ENCODE results near the gene MRPL10. TPM values are rescaled to one million over a fixed set of nuclear protein-coding genes. Genes with fewer than 3 reads are reported as not detected.
A peak's percentile ranks its signal among the peaks of the same experiment; 100 is the strongest.

The MRPL10 gene
- total RNA-seq, 1 experiment from 2014 or later: 63.9 TPM

DNA sequence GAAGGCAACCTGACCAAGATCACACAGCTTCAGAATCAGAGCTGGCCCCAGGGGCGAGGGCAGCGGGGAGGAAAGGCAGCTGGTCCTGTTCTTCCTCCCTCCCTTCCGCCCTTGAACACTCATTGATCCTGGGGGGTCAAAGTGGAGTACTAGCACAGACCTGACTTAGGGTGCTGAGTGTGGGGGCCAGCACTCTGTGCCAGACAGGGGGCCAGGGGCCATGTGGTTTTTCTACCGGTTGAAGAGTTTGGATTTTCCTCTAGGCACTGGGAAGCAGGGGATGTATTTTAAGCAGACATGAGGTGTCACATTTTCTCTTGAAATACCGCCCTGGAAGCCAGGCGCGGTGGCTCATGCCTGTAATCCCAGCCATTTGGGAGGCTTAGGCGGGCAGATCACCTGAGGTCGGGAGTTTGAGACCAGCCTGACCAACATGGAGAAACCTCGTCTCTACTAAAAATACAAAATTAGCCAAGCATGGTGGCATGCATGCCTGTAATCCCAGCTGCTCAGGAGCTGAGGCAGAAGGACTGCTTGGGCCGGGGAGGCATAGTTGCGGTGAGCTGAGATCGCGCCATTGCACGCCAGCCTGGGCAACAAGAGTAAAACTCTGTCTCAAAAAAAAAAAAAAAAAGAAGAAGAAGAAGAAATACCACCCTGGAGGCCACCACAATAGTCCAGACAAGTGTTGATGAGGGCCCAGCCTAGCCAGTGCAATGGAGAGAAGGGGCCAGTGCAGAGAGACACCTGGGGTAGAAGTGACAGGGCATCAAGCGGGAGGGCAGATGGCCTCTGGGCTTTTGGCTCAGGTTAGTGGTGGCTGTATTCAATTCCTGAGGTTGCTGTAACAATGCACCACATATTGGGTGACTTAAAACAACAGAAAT lies 25.1 kb downstream of the MRPL10 start:
- no peak for DNase-seq (ENCODE audit: low read depth)
- in situ Hi-C loops (cut with HindIII; ENCODE audit: low pct_unique_long_range_greater_than_20kb, low sequenced_read_pairs): no loop called here

DNA sequence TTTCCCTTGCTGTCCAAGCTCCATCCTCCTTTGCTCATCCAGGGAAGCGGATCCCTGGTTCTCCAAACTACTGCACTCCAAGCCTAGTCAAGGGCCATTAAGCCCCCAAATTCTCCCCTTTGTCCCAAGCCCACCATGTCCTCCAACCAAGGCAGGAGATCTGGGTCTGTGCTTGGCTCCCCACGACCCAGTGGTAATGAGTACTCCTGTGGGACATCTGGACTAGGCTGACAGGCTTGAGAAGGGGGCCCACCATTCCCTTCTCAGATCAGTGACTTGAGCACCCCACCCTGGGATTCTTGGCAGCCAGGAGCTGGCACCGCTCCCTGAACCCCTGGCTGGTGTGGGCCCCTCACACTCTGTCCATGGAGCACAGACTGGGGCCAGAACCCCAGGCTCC lies 26.9 kb downstream of the MRPL10 start:
- in situ Hi-C loops (cut with HindIII; ENCODE audit: low pct_unique_long_range_greater_than_20kb, low sequenced_read_pairs): no loop called here
- no peak for DNase-seq (ENCODE audit: low read depth)

- no peak for DNase-seq (ENCODE audit: low read depth)
- in situ Hi-C loops (cut with HindIII; ENCODE audit: low pct_unique_long_range_greater_than_20kb, low sequenced_read_pairs): no loop called here
These were observed 27.6 kb downstream of the MRPL10 start for GRCh38 chr17:47803751-47804150.

GRCh38 chr17:47803201-47803600 lies 28.1 kb downstream of the MRPL10 start:
- no peak for DNase-seq (ENCODE audit: low read depth)
- in situ Hi-C loops (cut with HindIII; ENCODE audit: low pct_unique_long_range_greater_than_20kb, low sequenced_read_pairs): no loop called here

DNA sequence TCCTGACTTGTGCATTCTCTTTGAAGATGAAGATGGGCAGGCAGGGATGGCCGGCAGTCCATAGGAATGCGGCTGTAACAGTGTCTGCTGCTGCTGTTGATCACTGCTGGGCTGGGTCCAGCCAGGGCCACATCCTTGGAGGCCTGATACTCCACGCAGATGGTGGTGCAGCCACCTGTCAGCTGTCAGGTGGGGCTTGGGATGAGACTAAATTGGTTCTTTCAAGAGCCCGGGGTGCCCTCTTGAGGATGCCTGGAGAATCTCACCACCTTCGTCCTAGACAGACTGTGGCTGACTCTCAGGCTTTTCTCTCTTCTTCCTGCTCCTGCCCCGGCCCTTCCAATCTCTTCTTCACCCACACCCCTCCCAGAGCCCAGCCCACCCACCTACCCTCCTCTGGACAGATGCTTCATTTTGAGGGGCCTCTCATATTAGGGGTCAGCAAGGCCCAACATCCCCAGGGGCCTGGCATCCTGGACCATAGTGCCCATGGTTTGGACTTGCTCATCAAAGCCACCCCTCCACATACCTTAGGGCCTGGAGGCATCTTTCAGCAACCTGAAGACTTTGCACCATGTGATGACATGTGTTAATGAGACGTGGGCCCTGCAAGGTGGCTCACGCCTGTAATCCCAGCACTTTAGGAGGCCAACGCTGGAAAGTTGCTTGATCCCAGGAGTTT lies 28.9 kb downstream of the MRPL10 start:
- DNase-seq (ENCODE audit: low read depth): peak; percentile 49
- in situ Hi-C loops (cut with HindIII; ENCODE audit: low pct_unique_long_range_greater_than_20kb, low sequenced_read_pairs): no loop called here

DNA sequence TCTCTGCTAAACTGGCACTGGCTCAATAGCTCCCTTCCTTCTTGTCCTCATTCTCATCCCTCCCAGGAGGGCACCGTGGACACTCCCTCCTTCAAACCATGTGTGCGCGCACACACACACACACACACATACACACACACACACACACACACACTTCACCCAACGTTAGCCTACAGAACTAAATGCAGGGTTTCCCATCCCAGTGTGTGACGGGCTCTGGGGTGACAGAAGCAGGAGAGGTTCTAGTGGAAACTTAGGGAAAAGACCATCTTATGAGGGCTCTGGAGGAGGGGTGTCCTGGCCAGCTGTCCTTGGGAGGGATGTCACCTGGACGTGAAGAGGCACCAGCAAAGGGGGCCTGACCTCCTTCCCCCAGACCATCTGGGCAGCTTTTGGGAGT lies 29.4 kb downstream of the MRPL10 start:
- no peak for DNase-seq (ENCODE audit: low read depth)
- in situ Hi-C loops (cut with HindIII; ENCODE audit: low pct_unique_long_range_greater_than_20kb, low sequenced_read_pairs): no loop called here

- no peak for DNase-seq (ENCODE audit: low read depth)
- in situ Hi-C loops (cut with HindIII; ENCODE audit: low pct_unique_long_range_greater_than_20kb, low sequenced_read_pairs): no loop called here
These were observed 30.1 kb downstream of the MRPL10 start for GRCh38 chr17:47801176-47801765.

DNA sequence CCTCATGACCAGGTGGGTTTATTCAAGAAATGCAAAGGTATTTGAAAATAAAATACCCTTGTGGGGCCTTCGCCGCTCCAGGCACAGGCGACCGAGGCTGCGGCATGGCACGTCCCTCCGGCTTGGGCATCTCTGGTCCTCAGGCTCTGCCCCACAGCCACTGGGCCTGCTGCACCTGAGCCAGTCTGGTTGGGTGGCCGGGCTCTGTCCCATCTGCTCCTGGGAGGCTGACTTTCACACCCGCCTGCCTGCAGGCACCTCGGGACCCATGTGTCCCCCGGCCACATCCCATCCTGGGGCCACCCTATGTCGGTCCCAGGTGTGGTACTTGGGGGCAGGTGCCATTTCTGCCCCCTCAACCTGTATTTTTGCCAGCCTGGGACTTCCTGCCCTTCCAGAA lies 30.7 kb downstream of the MRPL10 start:
- in situ Hi-C loops (cut with HindIII; ENCODE audit: low pct_unique_long_range_greater_than_20kb, low sequenced_read_pairs): no loop called here
- DNase-seq (ENCODE audit: low read depth): no peak

GRCh38 chr17:47797797-47798196 lies 33.5 kb downstream of the MRPL10 start:
- in situ Hi-C loops (cut with HindIII; ENCODE audit: low pct_unique_long_range_greater_than_20kb, low sequenced_read_pairs): no loop called here
- DNase-seq (ENCODE audit: low read depth): no peak

DNA sequence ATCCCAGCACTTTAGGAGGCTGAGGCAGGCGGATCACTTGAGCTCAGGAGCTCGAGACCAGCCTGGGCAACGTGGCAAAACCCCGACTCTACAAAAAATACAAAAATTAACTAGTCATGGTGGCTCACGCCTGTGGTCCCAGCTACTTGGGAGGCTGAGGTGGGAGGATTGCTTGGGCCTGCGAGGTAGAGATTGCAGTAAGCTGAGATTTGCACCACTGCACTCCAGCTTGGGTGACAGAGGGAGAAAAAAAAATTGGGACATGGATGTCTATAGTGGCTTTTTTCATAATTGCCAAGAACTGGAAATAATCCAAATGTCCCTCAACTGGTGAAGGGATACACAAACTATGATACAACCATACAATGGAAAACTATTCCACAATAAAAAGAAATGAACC lies 38.4 kb downstream of the MRPL10 start:
- DNase-seq (ENCODE audit: low read depth): no peak
- in situ Hi-C loops (cut with HindIII; ENCODE audit: low pct_unique_long_range_greater_than_20kb, low sequenced_read_pairs): no loop called here

GRCh38 chr17:47792457-47792856 lies 38.9 kb downstream of the MRPL10 start:
- DNase-seq (ENCODE audit: low read depth): no peak
- in situ Hi-C loops (cut with HindIII; ENCODE audit: low pct_unique_long_range_greater_than_20kb, low sequenced_read_pairs): no loop called here

- in situ Hi-C loops (cut with HindIII; ENCODE audit: low pct_unique_long_range_greater_than_20kb, low sequenced_read_pairs): no loop called here
- no peak for DNase-seq (ENCODE audit: low read depth)
These were observed 40.3 kb downstream of the MRPL10 start for GRCh38 chr17:47791025-47791424.

GRCh38 chr17:47789611-47790561 lies 41.5 kb downstream of the MRPL10 start:
- no peak for DNase-seq (ENCODE audit: low read depth)
- in situ Hi-C loops (cut with HindIII; ENCODE audit: low pct_unique_long_range_greater_than_20kb, low sequenced_read_pairs): no loop called here

GRCh38 chr17:47785538-47786123 lies 45.7 kb downstream of the MRPL10 start:
- peak; percentile 31 for DNase-seq (ENCODE audit: low read depth)
- in situ Hi-C loops (cut with HindIII; ENCODE audit: low pct_unique_long_range_greater_than_20kb, low sequenced_read_pairs): no loop called here

GRCh38 chr17:47781397-47781796 lies 49.9 kb downstream of the MRPL10 start:
- in situ Hi-C loops (cut with HindIII; ENCODE audit: low pct_unique_long_range_greater_than_20kb, low sequenced_read_pairs): no loop called here
- DNase-seq (ENCODE audit: low read depth): no peak

- DNase-seq (ENCODE audit: low read depth): no peak
- in situ Hi-C loops (cut with HindIII; ENCODE audit: low pct_unique_long_range_greater_than_20kb, low sequenced_read_pairs): no loop called here
These were observed 53.1 kb downstream of the MRPL10 start for GRCh38 chr17:47778184-47778635.

- DNase-seq (ENCODE audit: low read depth): peak; percentile 34
- in situ Hi-C loops (cut with HindIII; ENCODE audit: low pct_unique_long_range_greater_than_20kb, low sequenced_read_pairs): no loop called here
These were observed 54.8 kb downstream of the MRPL10 start for GRCh38 chr17:47776330-47777197.

Data from Caki2 (cell line).